EH (cell line): ENCODE results near the gene ADGRL2.

Experiments used
- DNase-seq: peaks from one replicate; pipeline ENCODE4 v3.0.0-alpha.2; 2015; ENCODE audit warnings: low read depth

ADGRL2 gene

GRCh38 chr1:81800695-81801650 is at the start of gene ADGRL2:
TSS of gene ADGRL2 (plus strand) at chr1:81800934. CDS start at chr1:81836985, 36,051 bp downstream.
- DNase-seq: peak; percentile 77

- no peak for DNase-seq
Measured at GRCh38 chr1:81752840-81753239, 47.9 kb upstream of the ADGRL2 start.

GRCh38 chr1:81754424-81754823 is 46.3 kb upstream of the ADGRL2 start:
- DNase-seq: no peak

- DNase-seq: peak; percentile 20
Measured at GRCh38 chr1:81756872-81757271, 43.9 kb upstream of the ADGRL2 start.

- DNase-seq: no peak
Measured at GRCh38 chr1:81757398-81758020, 43.2 kb upstream of the ADGRL2 start.

- DNase-seq: no peak
Measured at GRCh38 chr1:81758181-81758580, 42.6 kb upstream of the ADGRL2 start.

GRCh38 chr1:81760477-81761097 is 40.1 kb upstream of the ADGRL2 start:
- peak; percentile 41 for DNase-seq

- DNase-seq: no peak
Measured at GRCh38 chr1:81775510-81775909, 25.2 kb upstream of the ADGRL2 start.

GRCh38 chr1:81780705-81781454 is 19.9 kb upstream of the ADGRL2 start:
- no peak for DNase-seq

GRCh38 chr1:81781749-81782148 is 19.0 kb upstream of the ADGRL2 start:
- DNase-seq: no peak

GRCh38 chr1:81792184-81792583 is 8.6 kb upstream of the ADGRL2 start:
- no peak for DNase-seq

GRCh38 chr1:81797701-81798100 is 3.0 kb upstream of the ADGRL2 start:
- no peak for DNase-seq

- peak; percentile 37 for DNase-seq
Measured at GRCh38 chr1:81799939-81800694, 617 bp upstream of the ADGRL2 start.

- DNase-seq: peak; percentile 55
Measured at GRCh38 chr1:81801651-81802456, 1.1 kb downstream of the ADGRL2 start.

- DNase-seq: no peak
Measured at GRCh38 chr1:81802457-81802706, 1.6 kb downstream of the ADGRL2 start.

- peak; percentile 36 for DNase-seq
Measured at GRCh38 chr1:81802707-81803430, 2.1 kb downstream of the ADGRL2 start.

- no peak for DNase-seq
Measured at GRCh38 chr1:81803431-81804110, 2.8 kb downstream of the ADGRL2 start.

GRCh38 chr1:81804312-81804711 is 3.6 kb downstream of the ADGRL2 start:
- no peak for DNase-seq
